ENCODE measurements around the gene CDC37L1. TPM values are rescaled to one million over a fixed set of nuclear protein-coding genes. Genes with fewer than 3 reads are reported as not detected.

CDC37L1 gene
- total and polyA plus RNA-seq, 9 of the 15 experiments (the other 6 are each of a cell fraction or from before 2014, with no cell fraction given) = 1.5 to 7.9 (median 6.0) TPM

GRCh38 chr9:4740638-4741364 is 61.4 kb downstream of the CDC37L1 start, which contains the start of gene AK3:
AK3 (minus strand) TSS chr9:4741202; CDS start chr9:4741087, 115 bp downstream.
- in situ Hi-C loops (cut with MboI) (loop anchor here (25.0 kb wide), 1 partner anchor 696 kb away; the partner anchor contains the start of gene PLGRKT), intact Hi-C loops (cut with micrococcal nuclease) (loop anchor here (2.0 to 10.0 kb wide), 3 partner anchors 64 to 356 kb away; partner anchors contain the start of genes CDC37L1 and PLPP6)
- FAIRE-seq = no peak
- Histone ChIP-seq H4K20me1 (replicated peaks; ENCODE audit: control insufficient read depth, insufficient read depth, low read length) (no peaks in the 10 kb centered on the region), H3K27ac (ENCODE audit: extremely low read depth, low read depth, low read length) (peak within 1 kb of the TSS; percentile 85), H3K4me2 (ENCODE audit: insufficient read depth, low read length) (peak within 1 kb of the TSS; percentile 83), H3K4me3 (peak within 1 kb of the TSS; percentile 89), H2AFZ (ENCODE audit: low read depth, low read length) (peak within 1 kb of the TSS; percentile 89), H3K9me3 (replicated peaks; ENCODE audit: control insufficient read depth, insufficient read depth, low read depth, low read length) (no peaks in the 10 kb centered on the region), H3K27me3 (ENCODE audit: control insufficient read depth in 2 of 2, insufficient read depth in 2 of 2, low read length in 2 of 2) (no peaks in the 10 kb centered on the region), H3K9me1 (ENCODE audit: control insufficient read depth, insufficient read depth, low read length) (no peaks in the 10 kb centered on the region), H3K4me1 (replicated peaks in 1 of 2; ENCODE audit: control insufficient read depth in 2 of 2, insufficient read depth in 2 of 2, low read length in 2 of 2) (peaks cover 9 to 23% of the 10 kb centered on the region in 2 experiments; a peak in 4 of 5 replicates), H3K9ac (ENCODE audit: insufficient read depth in 1 of 2, low read depth in 2 of 2, low read length in 2 of 2) (peak within 1 kb of the TSS; percentile 84 to 96), H3K79me2 (ENCODE audit: control insufficient read depth, insufficient read depth, low read length) (peaks cover 60% of the 10 kb centered on the region), H3K36me3 (ENCODE audit: control insufficient read depth, insufficient read depth, low read length) (peaks cover 10% of the 10 kb centered on the region; the same call in 1 of the 3 replicates)
- peak; percentile 93 for ATAC-seq
- WGBS (ENCODE audit: insufficient coverage, low coverage, missing lambda C conversion rate) = 0% methylated on average over 26 of the region's 84 CpGs
- peak; percentile 85 to 92 (median 88) for DNase-seq (ENCODE audit: extremely low read depth in 1 of 4, low spot score in 3 of 4)
- BruUV-seq (replicated peaks) = no TSS peak
- CTCF ChIA-PET (ENCODE audit: low intra/inter-chr PET ratio) = no interaction called here
- POLR2A ChIA-PET = interaction anchor here (0.6 to 1.6 kb wide), 2 partner anchors 8 to 65 kb away, joined by 3 to 4 read pairs; no protein-coding TSS in a partner anchor
- no peak for TF ChIP-seq TRIM25 (IDR thresholded peaks at IDR 0.05; ENCODE audit: borderline replicate concordance)
- TF ChIP-seq ZNF121 (CRISPR knock-in tag; conservative IDR thresholded peaks at IDR 0.05) = no peak
- no peak for TF ChIP-seq E2F5 (CRISPR knock-in tag; IDR thresholded peaks at IDR 0.05)
- no peak for TF ChIP-seq ELK1 (CRISPR knock-in tag; IDR thresholded peaks at IDR 0.05)
- TF ChIP-seq NR2C1 (IDR thresholded peaks at IDR 0.05) = no peak
- TF ChIP-seq NR2C1 (tag; IDR thresholded peaks at IDR 0.05) = no peak
- no peak for TF ChIP-seq ZSCAN32 (CRISPR knock-in tag; IDR thresholded peaks at IDR 0.05)
- no peak for TF ChIP-seq CGGBP1 (CRISPR knock-in tag; IDR thresholded peaks at IDR 0.05)
- peak; percentile 74; the same call in 1 of the 2 replicates for TF ChIP-seq GATAD2B (IDR thresholded peaks at IDR 0.05; ENCODE audit: borderline replicate concordance)
- no peak for TF ChIP-seq ATF3 (IDR thresholded peaks at IDR 0.05)
- TF ChIP-seq ATF3 (CRISPR knock-in tag; conservative IDR thresholded peaks at IDR 0.05) = no peak
- TF ChIP-seq RFX5 (IDR thresholded peaks at IDR 0.05; ENCODE audit: low read depth, low read length) = no peak
- no peak for TF ChIP-seq KDM1A (IDR thresholded peaks at IDR 0.05)
- TF ChIP-seq USF1 (CRISPR knock-in tag; IDR thresholded peaks at IDR 0.05) = no peak
- peak; percentile 97 for TF ChIP-seq ZBTB7A (IDR thresholded peaks at IDR 0.05; ENCODE audit: borderline replicate concordance, control insufficient read depth, low read depth, low read length)
- no peak for TF ChIP-seq MAFG (tag; conservative IDR thresholded peaks at IDR 0.05)
